ENCODE data around the gene MBOAT1. TPM values are rescaled to one million over a fixed set of nuclear protein-coding genes. Genes with fewer than 3 reads are reported as not detected.

MBOAT1 gene
- total RNA-seq, 8 experiments from 2014 or later: 0.46 to 3.6 (median 1.4) TPM

DNA sequence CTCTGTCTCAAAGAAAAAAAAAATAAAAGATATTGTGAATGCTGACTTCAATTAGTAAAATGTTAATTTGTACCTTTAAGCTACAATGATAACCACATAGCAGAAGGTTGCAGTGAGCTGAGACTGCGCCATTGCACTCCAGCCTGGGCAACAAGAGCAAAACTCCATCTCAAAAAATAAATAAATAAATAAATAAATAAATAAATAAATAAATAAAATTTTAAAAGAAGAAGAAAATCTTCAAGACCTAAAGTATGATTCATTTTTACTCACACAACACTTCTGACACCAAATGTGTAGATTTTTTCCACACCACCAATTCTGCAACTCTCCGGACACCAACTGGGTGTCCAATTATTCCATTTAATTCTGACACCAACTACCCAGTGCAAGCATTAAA lies 28.8 kb upstream of the MBOAT1 start:
- Histone ChIP-seq H3K4me1 (replicated peaks in 1 of 2) (peaks cover 7 to 8% of the 10 kb centered on the region in 2 donors), H3K27ac (no peak overlapping the region), H3K4me3 (no peak overlapping the region)
- ATAC-seq (replicated peaks in 6 of 8): no peak
- WGBS, 10 experiments: 70 to 100% (median 100%) methylated on average over 1 to 2 of the region's 2 CpGs; no CpG with 5 or more reads in 2 of the 10 experiments
- in situ Hi-C loops (cut with MboI; ENCODE audit: low pct_unique_long_range_greater_than_20kb in 2 of 9, low sequenced_read_pairs in 9 of 9, unreplicated experiment in 9 of 9): no loop called here

DNA sequence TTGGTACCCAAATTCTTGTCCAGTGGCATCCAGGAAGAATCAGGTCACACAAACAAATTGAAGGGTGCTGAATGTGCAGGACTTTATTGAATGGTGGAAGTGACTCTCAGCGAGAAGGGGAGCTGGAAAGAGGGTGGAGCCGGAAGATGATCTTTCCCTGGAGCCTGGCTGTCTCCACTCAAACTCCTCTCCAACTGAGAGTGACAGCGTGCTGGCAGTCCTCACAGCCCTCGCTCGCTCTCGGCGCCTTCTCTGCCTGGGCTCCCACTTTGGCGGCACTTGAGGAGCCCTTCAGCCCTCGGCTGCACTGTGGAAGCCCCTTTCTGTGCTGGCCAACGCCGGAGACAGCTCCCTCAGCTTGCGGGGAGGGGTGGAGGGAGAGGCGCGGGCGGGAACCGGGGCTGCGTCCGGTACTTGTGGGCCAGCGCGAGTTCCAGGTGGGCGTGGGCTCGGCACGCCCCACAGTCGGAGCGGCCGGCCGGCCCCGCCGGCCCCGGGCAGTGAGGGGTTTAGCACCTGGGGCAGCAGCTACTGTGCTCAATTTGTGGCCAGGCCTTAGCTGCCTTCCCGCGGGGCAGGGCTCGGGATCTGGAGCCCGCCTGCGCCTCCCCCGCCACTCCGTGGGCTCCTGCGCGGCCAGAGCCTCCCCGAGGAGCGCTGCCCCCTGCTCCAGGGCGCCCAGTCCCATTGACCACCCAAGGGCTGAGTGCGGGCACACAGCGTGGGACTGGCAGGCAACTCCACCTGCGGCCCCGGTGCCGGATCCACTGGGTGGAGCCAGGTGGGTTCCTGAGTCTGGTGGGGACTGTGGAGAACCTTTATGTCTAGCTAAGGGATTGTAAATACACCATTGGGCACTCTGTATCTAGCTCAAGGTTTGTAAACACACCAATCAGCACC lies 26.7 kb upstream of the MBOAT1 start:
- WGBS, 10 experiments: 60 to 90% (median 83%) methylated on average over 2 to 23 of the region's 47 CpGs; no CpG with 5 or more reads in 5 of the 10 experiments
- in situ Hi-C loops (cut with MboI; ENCODE audit: low pct_unique_long_range_greater_than_20kb in 2 of 9, low sequenced_read_pairs in 9 of 9, unreplicated experiment in 9 of 9): no loop called here
- no peak for ATAC-seq (replicated peaks in 6 of 8)
- peaks cover 7 to 8% of the 10 kb centered on the region in 2 donors for H3K4me1 ChIP-seq (replicated peaks in 1 of 2)
- no peak overlapping the region for H3K27ac ChIP-seq
- H3K4me3 ChIP-seq: no peak overlapping the region

DNA sequence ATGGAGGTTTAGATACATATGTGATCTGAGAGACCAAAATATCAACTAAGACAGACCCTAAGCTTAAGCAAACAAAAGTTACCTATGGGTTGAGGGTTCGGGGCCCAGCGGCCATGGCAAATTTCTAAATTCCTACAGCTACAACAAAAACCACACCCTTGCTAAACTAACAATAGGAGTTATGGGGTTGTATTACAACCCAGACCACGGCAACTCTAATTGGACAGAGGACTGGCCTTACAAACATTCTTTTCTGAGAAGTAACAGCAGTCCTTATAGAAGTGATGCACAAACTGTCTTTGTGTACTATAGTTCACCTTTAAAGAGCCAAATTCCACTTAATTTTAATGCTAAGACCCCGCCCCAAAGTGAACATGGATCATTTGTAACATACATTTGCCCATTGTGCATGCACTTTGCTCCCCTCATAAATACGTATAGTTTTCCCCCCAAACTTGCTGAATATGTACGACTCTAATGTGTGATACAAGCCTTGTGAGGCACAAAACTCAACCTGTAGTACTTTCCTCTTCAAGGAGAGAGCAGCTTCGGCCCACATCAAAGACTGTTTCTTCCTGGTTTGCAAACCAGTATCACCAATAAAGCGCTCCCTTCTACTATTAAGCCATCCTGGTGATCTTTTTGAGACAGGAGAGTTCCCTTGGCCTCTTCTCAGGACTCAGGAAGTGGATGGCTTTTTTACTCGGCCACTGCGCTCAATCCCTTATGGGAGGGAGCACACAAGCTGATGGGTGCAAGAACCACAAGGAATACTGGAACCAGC lies 25.6 kb upstream of the MBOAT1 start:
- Histone ChIP-seq H3K4me1 (replicated peaks in 1 of 2) (peaks cover 7 to 8% of the 10 kb centered on the region in 2 donors), H3K27ac (no peak overlapping the region), H3K4me3 (no peak overlapping the region)
- WGBS, 10 experiments: 49 to 100% (median 87%) methylated on average over 3 to 9 of the region's 10 CpGs; no CpG with 5 or more reads in 1 of the 10 experiments
- no peak for ATAC-seq (replicated peaks in 6 of 8)
- in situ Hi-C loops (cut with MboI; ENCODE audit: low pct_unique_long_range_greater_than_20kb in 2 of 9, low sequenced_read_pairs in 9 of 9, unreplicated experiment in 9 of 9): no loop called here

DNA sequence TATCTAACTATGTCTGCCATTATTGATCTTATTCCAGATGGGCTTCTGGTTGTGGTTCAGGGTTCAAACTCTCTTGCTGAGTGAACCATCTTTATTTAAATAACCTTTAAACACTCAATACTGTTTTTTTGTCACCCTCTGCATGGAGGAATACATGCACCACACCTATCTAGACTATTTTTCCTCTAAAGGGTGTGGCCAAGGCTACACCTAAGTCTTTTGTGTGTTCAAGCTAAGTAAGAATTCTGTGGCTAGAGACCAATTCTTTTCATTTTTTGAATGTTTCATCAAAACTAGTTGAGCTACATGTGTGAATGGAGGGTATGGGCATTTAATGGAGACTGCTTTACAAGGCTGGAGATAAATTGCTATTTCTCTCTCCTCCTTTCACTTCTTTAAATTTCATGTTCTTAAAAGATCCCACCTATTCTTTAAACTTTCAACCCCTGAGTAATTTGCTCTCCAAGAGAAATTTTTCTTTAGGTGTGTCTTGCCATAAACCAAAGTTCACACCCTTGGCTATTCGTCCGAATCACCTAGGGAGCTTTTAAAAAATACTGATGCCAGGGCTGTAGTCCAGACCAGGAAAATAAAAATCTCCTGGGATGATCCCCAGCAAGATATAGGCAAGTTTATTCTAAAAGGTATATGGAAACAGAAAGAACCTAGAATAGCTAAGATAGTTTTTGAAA lies 24.8 kb upstream of the MBOAT1 start:
- Histone ChIP-seq H3K4me1 (replicated peaks in 1 of 2) (peaks cover under 1 to 2% of the 10 kb centered on the region in 2 donors), H3K27ac (no peak overlapping the region), H3K4me3 (no peak overlapping the region)
- 0 to 100% (median 80%) methylated on average over 1 to 2 of the region's 2 CpGs; no CpG with 5 or more reads in 5 of the 10 experiments for WGBS, 10 experiments
- peak in 1 of 8 experiments; percentile 59 for ATAC-seq (replicated peaks in 6 of 8)
- in situ Hi-C loops (cut with MboI; ENCODE audit: low pct_unique_long_range_greater_than_20kb in 2 of 9, low sequenced_read_pairs in 9 of 9, unreplicated experiment in 9 of 9): no loop called here

DNA sequence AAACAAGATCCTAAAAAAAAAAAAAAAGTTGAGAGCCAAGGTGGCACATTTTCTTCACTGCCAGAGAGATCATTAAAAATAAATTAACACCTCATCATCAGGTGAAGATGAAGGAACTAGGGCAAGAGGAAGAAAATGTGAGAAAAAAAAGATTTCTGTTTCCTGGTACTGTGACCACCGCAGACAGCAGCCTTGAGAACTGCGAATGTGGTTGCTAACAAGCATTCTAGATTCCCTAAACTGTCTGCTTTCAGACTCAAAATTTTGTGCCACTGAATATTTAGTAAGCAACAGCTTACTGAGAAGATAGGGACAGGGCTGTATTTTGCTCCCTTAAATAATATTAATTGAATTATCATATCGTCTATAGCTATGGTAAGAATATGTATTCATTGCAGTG lies 24.1 kb upstream of the MBOAT1 start:
- 0 to 100% (median 92%) methylated on average over 1 to 3 of the region's 3 CpGs; no CpG with 5 or more reads in 1 of the 10 experiments for WGBS, 10 experiments
- no peak overlapping the region for H3K27ac ChIP-seq
- no peaks in the 10 kb centered on the region for H3K4me1 ChIP-seq (replicated peaks in 1 of 2)
- ATAC-seq (replicated peaks in 6 of 8): no peak
- no peak overlapping the region for H3K4me3 ChIP-seq
- in situ Hi-C loops (cut with MboI; ENCODE audit: low pct_unique_long_range_greater_than_20kb in 2 of 9, low sequenced_read_pairs in 9 of 9, unreplicated experiment in 9 of 9): no loop called here

DNA sequence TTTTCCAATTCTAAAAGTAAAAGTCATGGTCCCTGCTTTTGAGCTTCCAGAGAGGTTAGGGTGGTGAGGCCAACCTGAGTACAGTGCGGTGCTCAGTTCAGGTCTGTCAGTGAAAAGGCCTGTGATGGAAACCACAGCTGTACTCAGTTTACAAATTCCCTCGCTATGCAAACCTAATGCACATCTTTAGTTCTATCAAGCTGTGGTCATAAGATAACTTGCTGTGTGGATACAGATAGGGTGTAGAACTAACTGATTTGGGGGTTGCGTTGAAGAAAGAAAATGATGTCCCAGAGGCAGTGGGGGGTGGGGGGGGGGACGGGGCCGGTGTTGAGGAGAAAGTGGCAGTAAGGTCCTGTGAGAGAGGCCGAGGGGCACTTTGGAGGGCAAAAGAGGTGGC lies 22.8 kb upstream of the MBOAT1 start:
- H3K4me1 ChIP-seq (replicated peaks in 1 of 2): no peaks in the 10 kb centered on the region
- no peak overlapping the region for H3K27ac ChIP-seq
- H3K4me3 ChIP-seq: no peak overlapping the region
- 33 to 94% (median 82%) methylated on average over 1 to 3 of the region's 6 CpGs; no CpG with 5 or more reads in 4 of the 10 experiments for WGBS, 10 experiments
- ATAC-seq (replicated peaks in 6 of 8): no peak
- in situ Hi-C loops (cut with MboI; ENCODE audit: low pct_unique_long_range_greater_than_20kb in 2 of 9, low sequenced_read_pairs in 9 of 9, unreplicated experiment in 9 of 9): no loop called here

DNA sequence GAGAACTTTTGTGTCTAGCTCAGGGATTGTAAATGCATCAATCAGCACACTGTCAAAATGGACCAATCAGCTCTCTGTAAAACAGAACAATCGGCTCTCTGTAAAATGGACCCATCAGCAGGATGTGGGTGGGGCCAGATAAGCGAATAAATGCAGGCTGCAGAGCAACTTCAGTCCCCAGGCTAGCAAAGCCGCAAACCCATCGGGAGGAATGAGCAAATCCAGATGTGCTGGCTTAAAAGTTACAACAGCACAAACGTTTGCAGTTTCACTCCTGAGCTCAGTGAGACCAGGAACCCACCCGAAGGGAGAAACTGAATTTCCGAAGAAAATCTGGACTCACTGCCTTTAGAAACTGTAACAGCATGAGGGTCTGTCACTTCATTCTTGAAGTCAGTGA lies 21.9 kb upstream of the MBOAT1 start:
- in situ Hi-C loops (cut with MboI; ENCODE audit: low pct_unique_long_range_greater_than_20kb in 2 of 9, low sequenced_read_pairs in 9 of 9, unreplicated experiment in 9 of 9): no loop called here
- 30 to 93% (median 76%) methylated on average over 1 to 7 of the region's 7 CpGs; no CpG with 5 or more reads in 3 of the 10 experiments for WGBS, 10 experiments
- H3K27ac ChIP-seq: no peak overlapping the region

DNA sequence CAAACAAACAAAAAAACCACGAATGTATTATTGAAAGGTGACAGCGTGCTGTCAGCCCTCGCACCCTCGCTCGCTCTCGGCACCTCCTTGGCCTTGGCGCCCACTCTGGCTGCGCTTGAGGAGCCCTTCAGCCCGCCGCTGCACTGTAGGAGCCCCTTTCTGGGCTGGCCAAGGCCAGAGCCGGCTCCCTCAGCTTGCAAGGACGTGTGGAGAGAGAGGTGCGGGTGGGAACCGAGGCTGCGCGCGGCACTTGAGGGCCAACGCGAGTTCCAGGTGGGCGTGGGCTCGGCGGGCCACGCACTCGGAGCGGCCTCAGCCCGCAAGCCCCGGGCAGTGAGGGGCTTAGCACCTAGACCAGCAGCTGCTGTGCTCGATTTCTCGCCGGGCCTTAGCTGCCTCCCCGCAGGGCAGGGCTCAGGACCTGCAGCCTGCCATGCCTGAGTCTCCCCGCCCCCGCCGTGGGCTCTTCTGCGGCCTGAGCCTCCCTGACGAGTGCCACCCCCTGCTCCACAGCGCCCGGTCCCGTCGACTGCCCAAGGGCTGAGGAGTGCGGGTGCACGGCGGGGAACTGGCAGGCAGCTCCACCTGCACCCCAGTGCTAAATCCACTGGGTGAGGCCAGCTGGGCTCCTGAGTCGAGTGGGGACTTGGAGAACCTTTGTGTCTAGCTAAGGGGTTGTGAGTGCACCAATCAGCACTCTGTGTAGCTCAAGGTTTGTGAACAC lies 20.9 kb upstream of the MBOAT1 start:
- in situ Hi-C loops (cut with MboI; ENCODE audit: low pct_unique_long_range_greater_than_20kb in 2 of 9, low sequenced_read_pairs in 9 of 9, unreplicated experiment in 9 of 9): no loop called here
- no peaks in the 10 kb centered on the region for H3K4me1 ChIP-seq (replicated peaks in 1 of 2)

More for the DNA sequence above, 21.9 kb upstream of the MBOAT1 start:
- peak in 1 of 8 experiments; percentile 50 for ATAC-seq (replicated peaks in 6 of 8)
- H3K4me1 ChIP-seq (replicated peaks in 1 of 2): no peaks in the 10 kb centered on the region
- no peak overlapping the region for H3K4me3 ChIP-seq

DNA sequence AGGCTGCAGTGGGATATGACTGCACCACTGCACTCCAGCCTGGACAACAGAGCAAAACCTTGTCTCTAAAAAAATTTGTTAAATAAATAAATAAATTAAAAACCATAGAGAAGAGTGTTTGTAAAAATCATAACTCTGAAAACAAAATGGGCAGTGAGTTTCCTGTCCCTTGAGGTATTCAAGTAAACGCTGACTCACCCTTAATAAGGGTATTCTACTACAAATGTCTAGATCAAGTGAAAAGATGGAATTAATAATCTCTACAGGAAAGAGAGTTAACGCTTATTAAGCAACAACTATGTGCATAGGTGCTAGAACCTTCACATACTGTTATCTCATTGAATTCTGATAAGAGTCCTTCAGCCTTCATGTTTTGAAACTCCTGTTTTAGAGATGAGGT lies 19.9 kb upstream of the MBOAT1 start:
- 63 to 100% (median 93%) methylated on average over 1 to 2 of the region's 2 CpGs; no CpG with 5 or more reads in 1 of the 10 experiments for WGBS, 10 experiments
- Histone ChIP-seq H3K27ac (no peak overlapping the region), H3K4me3 (no peak overlapping the region), H3K4me1 (replicated peaks in 1 of 2) (no peaks in the 10 kb centered on the region)
- in situ Hi-C loops (cut with MboI; ENCODE audit: low pct_unique_long_range_greater_than_20kb in 2 of 9, low sequenced_read_pairs in 9 of 9, unreplicated experiment in 9 of 9): no loop called here
- no peak for ATAC-seq (replicated peaks in 6 of 8)

More for the DNA sequence above, 20.9 kb upstream of the MBOAT1 start:
- Histone ChIP-seq H3K4me3 (no peak overlapping the region), H3K27ac (no peak overlapping the region)
- ATAC-seq (replicated peaks in 6 of 8): no peak
- 85 to 100% (median 95%) methylated on average over 1 to 7 of the region's 44 CpGs; no CpG with 5 or more reads in 5 of the 10 experiments for WGBS, 10 experiments

DNA sequence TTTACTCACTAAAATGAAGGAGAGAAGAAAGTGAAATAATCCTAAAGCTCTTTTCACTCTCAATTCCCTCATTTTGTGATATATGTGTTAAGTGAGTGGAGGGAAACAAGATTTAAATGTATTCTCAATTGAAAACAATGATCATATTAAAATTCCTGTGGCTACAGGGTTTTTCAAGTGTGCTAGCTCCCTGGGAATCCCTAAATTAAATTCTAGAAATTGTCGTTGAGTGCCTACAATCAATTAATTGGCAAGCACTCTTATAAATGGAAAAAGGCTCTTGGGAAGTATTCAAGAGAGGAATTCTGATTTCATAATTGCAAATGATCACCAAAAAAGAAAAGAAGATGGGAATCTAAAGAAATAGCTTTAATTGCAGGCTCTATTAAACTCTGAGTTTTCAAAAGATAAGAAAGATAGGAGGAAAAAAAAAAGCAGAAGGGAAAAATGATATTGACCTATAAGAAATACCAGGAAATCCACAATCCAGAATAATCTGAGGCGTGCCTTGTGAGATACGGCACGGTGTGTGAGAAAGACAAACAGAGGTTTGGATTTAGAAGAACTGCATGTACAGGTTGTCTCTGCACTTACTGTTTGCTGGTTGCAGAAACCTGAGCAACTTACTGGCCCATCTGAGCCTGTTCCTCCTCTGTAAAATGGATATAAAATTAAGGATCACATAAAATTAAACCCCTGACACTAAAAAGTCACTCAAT lies 18.3 kb upstream of the MBOAT1 start:
- no peak overlapping the region for H3K4me3 ChIP-seq
- in situ Hi-C loops (cut with MboI; ENCODE audit: low pct_unique_long_range_greater_than_20kb in 2 of 9, low sequenced_read_pairs in 9 of 9, unreplicated experiment in 9 of 9): no loop called here
- no peaks in the 10 kb centered on the region for H3K4me1 ChIP-seq (replicated peaks in 1 of 2)
- no peak overlapping the region for H3K27ac ChIP-seq
- 50 to 92% (median 80%) methylated on average over 1 to 4 of the region's 4 CpGs for WGBS, 10 experiments
- no peak for ATAC-seq (replicated peaks in 6 of 8)

DNA sequence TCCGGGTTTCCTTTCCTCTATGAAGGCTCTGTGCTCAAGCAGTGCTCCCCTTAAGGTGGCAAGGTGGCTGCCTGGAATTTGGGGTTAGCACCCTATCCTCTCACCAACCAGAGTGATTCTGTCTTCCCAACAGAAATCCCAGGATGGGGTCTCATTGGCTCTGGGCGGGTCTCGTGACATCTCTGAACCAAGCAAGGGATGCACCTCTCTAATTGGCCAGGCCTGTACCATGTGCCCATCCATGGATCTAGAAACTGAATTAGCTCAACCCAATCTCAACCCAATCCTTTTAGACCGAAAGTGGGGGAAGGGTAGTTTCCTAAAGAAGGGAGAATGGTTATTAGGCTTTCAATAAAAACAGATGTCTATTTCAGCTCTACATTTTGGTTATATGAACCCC lies 17.6 kb upstream of the MBOAT1 start:
- in situ Hi-C loops (cut with MboI; ENCODE audit: low pct_unique_long_range_greater_than_20kb in 2 of 9, low sequenced_read_pairs in 9 of 9, unreplicated experiment in 9 of 9): no loop called here
- H3K27ac ChIP-seq: no peak overlapping the region
- no peak for ATAC-seq (replicated peaks in 6 of 8)
- no peaks in the 10 kb centered on the region for H3K4me1 ChIP-seq (replicated peaks in 1 of 2)
- 40 to 100% (median 78%) methylated on average over 1 to 4 of the region's 4 CpGs; no CpG with 5 or more reads in 2 of the 10 experiments for WGBS, 10 experiments
- no peak overlapping the region for H3K4me3 ChIP-seq

DNA sequence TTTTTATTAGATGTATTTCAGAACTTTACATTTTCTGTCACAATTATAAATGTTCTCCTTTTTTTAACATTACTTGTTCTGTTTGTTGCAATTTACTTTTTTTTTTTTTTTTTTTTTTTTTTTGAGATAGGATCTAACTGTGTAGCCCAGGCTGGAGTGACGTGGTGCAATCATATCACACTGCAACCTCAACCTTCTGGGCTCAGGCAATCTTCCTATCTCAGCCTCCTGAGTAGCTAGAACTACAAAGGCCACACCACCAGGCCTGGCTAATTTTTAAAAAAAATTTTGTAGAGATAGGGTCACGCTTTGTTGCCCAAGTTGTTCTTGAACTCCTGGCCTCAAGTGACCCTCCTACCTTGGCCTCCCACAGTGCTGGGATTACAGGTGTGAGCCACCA lies 15.1 kb upstream of the MBOAT1 start:
- in situ Hi-C loops (cut with MboI; ENCODE audit: low pct_unique_long_range_greater_than_20kb in 2 of 9, low sequenced_read_pairs in 9 of 9, unreplicated experiment in 9 of 9): no loop called here
- Histone ChIP-seq H3K27ac (no peak overlapping the region), H3K4me3 (no peak overlapping the region), H3K4me1 (replicated peaks in 1 of 2) (no peaks in the 10 kb centered on the region)
- 29 to 100% (median 94%) methylated on average over 1 to 2 of the region's 2 CpGs; no CpG with 5 or more reads in 1 of the 10 experiments for WGBS, 10 experiments
- ATAC-seq (replicated peaks in 6 of 8): no peak

Data from motor neuron (in vitro differentiated cells).